Inflammatory macrophage treated with lipopolysaccharide for 4 hours (primary cell): ENCODE measurements around the gene PPM1L.

Experiments used
- DNase-seq: peaks from one replicate; pipeline ENCODE4 v3.0.0-alpha.2; 2020

PPM1L gene

GRCh38 chr3:161107311-161107710, 351.3 kb downstream of the PPM1L start:
- no peak for DNase-seq

DNA sequence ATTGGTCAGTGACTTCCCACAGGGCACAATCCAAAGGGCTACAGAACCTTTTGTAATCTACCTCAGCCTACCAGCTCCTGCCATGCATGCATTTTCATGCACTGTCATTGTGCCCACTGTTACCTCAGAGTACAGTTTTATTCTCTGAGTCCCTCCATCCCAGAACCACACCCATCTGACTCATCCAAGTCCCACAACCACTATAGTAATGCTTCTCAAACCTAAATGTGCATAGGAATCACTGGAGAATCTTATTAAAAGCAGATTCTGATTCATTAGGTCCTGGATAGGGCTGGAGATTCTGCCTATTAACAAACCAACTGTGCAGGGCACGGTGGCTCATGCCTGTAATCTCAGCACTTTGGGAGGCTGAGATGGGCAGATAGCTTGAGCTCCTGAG, 352.8 kb downstream of the PPM1L start:
- peak; percentile 40 for DNase-seq

GRCh38 chr3:161117646-161118045, 361.6 kb downstream of the PPM1L start:
- DNase-seq = no peak

GRCh38 chr3:161126495-161126894, 370.5 kb downstream of the PPM1L start:
- no peak for DNase-seq
